RWPE2 (cell line): ENCODE data around the gene BMAL2.

ENCODE experiments used
- ATAC-seq: fragments of 200-7000 bp; cut with Tn5 transposase; 3 replicates; pipeline ENCODE4 v1.9.1; 2021; ENCODE audit warnings: low read depth
- DNase-seq: peaks from one replicate; pipeline ENCODE4 v3.0.0-alpha.2; 2020; ENCODE audit warnings: low spot score
- H3K27ac ChIP-seq: fragments of 450-650 bp; 2 replicates; pipeline ENCODE4 v1.5.1; 2017; ENCODE audit warnings: mild to moderate bottlenecking; ENCODE audit not compliant: poor library complexity, severe bottlenecking
- H3K27me3 ChIP-seq: fragments of 250-450 bp; sonication (Bioruptor Pico); 2 replicates; pipeline ENCODE4 v1.5.1; 2021; ENCODE audit warnings: mild to moderate bottlenecking, moderate library complexity; ENCODE audit not compliant: insufficient read depth, poor library complexity, severe bottlenecking
- H3K36me3 ChIP-seq: fragments of 250-450 bp; sonication (Bioruptor Pico); 2 replicates; pipeline ENCODE4 v1.5.1; 2020; ENCODE audit warnings: low read depth, mild to moderate bottlenecking, moderate library complexity
- H3K4me1 ChIP-seq: fragments of 250-450 bp; sonication (Bioruptor Pico); 2 replicates; pipeline ENCODE4 v1.5.1; 2021; ENCODE audit warnings: mild to moderate bottlenecking, moderate library complexity; ENCODE audit not compliant: insufficient read depth, poor library complexity, severe bottlenecking
- H3K4me3 ChIP-seq: fragments of 250-450 bp; sonication (Bioruptor Pico); 2 replicates; pipeline ENCODE4 v1.5.1; 2021; ENCODE audit warnings: mild to moderate bottlenecking, moderate library complexity; ENCODE audit not compliant: severe bottlenecking
- H3K9me3 ChIP-seq: fragments of 250-450 bp; sonication (Bioruptor Pico); 2 replicates; pipeline ENCODE4 v1.5.1; 2021; ENCODE audit warnings: mild to moderate bottlenecking, moderate library complexity; ENCODE audit not compliant: severe bottlenecking
- CTCF ChIP-seq: fragments of 450-650 bp; IDR thresholded peaks from one replicate; pipeline ENCODE4 v1.5.1; 2017; ENCODE audit warnings: mild to moderate bottlenecking, moderate library complexity; ENCODE audit not compliant: poor library complexity, severe bottlenecking

The BMAL2 gene

DNA sequence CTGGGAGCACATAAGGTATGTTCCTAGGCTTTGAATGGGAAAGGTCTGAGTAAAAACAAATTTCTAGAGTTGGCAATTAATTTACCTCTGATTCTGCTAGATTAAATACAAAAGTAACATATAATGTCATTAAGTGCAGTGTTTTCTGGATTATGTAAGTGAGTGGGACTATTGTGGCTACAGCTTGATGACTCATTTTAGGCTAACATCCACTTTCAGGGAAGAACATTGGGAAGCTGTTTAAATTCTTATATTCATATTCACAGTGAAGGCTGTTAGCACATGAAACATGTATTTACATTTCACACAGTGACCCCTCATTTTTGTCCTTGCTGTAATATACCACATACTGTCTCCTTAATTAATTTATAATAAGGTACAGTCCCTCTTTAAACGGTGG is 13.2 kb upstream of the BMAL2 start:
- no peaks in the 10 kb centered on the region for H3K9me3 ChIP-seq
- TF ChIP-seq CTCF, result no peak
- ATAC-seq, result no peak
- no peak for DNase-seq
- H3K36me3 ChIP-seq, result peaks cover 21% of the 10 kb centered on the region; the same call in 1 of the 2 replicates
- no peak overlapping the region for H3K27ac ChIP-seq
- no peaks in the 10 kb centered on the region for H3K27me3 ChIP-seq
- H3K4me3 ChIP-seq, result no peak overlapping the region
- H3K4me1 ChIP-seq, result no peaks in the 10 kb centered on the region

- Histone ChIP-seq H3K9me3 (no peaks in the 10 kb centered on the region), H3K4me3 (no peak overlapping the region), H3K27me3 (no peaks in the 10 kb centered on the region), H3K36me3 (peaks cover 21% of the 10 kb centered on the region; the same call in 1 of the 2 replicates), H3K4me1 (no peaks in the 10 kb centered on the region), H3K27ac (no peak overlapping the region)
- DNase-seq (no peak), ATAC-seq (no peak)
- no peak for TF ChIP-seq CTCF
These were observed 12.8 kb upstream of the BMAL2 start for GRCh38 chr12:27319848-27320247.

DNA sequence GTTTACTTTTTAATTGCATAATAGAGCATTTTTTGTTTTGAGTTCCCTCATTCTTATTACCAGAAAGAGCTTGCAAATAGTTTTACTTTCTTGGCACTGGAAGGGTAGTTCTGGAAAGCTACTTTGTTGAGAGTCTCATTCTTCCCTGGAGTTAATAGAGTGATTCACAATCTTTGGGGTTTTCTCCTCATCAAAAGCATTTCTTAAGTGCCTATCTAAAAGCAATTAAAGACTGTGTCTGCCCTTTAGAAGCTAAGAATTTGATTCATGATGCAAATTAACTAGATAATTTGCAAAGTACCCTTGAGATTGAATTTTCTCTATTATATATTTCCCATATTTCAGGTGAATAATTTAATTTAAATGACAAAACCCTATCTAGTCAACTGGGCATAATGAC is 8.1 kb upstream of the BMAL2 start:
- DNase-seq, result no peak
- Histone ChIP-seq H3K36me3 (peaks cover 15% of the 10 kb centered on the region; the same call in 1 of the 2 replicates), H3K9me3 (no peaks in the 10 kb centered on the region), H3K4me3 (no peak overlapping the region), H3K27me3 (no peaks in the 10 kb centered on the region), H3K4me1 (no peaks in the 10 kb centered on the region), H3K27ac (no peak overlapping the region)
- ATAC-seq, result no peak
- TF ChIP-seq CTCF, result no peak

- H3K27ac ChIP-seq, result peak overlapping the region; percentile 85
- ATAC-seq (no peak), DNase-seq (no peak)
- no peaks in the 10 kb centered on the region for H3K9me3 ChIP-seq
- H3K36me3 ChIP-seq, result no peaks in the 10 kb centered on the region
- H3K4me1 ChIP-seq, result peaks cover 33% of the 10 kb centered on the region
- no peak for TF ChIP-seq CTCF
- H3K27me3 ChIP-seq, result no peaks in the 10 kb centered on the region
- H3K4me3 ChIP-seq, result no peak overlapping the region
These were observed 1.8 kb upstream of the BMAL2 start for GRCh38 chr12:27330846-27331245.

- DNase-seq (no peak), ATAC-seq (peak; percentile 69)
- Histone ChIP-seq H3K4me1 (peaks cover 39% of the 10 kb centered on the region), H3K36me3 (no peaks in the 10 kb centered on the region), H3K27ac (peak overlapping the region; percentile 85), H3K4me3 (no peak overlapping the region), H3K9me3 (no peaks in the 10 kb centered on the region), H3K27me3 (no peaks in the 10 kb centered on the region)
- no peak for TF ChIP-seq CTCF
These were observed 1.2 kb upstream of the BMAL2 start for GRCh38 chr12:27331291-27331926.
